HG03469 (cell line): ENCODE data around the gene PROK2.

ENCODE experiments used
- ATAC-seq: cut with Tn5 transposase; IDR thresholded peaks from one replicate; pipeline ENCODE4 v1.9.1; 2021; ENCODE audit warnings: mild to moderate bottlenecking, moderate library complexity, moderate number of reproducible peaks; ENCODE audit not compliant: unreplicated experiment

The PROK2 gene, protein sequence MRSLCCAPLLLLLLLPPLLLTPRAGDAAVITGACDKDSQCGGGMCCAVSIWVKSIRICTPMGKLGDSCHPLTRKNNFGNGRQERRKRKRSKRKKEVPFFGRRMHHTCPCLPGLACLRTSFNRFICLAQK

DNA sequence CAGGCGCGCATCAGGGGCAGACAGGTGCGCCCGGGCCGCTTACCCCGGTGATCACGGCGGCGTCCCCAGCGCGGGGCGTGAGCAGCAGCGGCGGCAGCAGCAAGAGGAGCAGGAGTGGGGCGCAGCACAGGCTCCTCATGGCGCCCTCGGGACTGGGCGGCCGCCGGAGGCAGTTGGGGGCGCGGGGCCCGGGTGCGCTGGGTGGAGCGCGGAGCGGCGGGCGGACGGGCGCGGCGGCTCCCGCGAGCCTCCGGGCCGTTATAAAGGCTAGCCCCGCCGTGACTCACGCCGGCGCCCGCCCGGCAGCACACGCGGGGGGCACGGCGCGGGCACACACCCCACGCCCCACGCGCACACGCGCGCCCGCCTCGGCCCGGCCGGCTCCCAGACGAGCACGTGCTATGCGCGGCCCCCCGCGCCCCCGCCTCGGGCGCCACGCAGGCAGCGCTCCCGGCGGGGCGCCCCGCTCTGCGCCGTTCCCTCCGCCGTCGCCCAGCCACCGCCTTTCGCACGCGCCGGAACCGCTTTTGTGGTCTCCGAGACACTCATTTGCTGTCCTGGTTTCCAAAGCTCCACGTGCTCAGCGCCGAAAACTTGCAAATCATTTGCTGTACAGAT lies at the start of gene PROK2:
Gene PROK2, minus strand, starts transcription at position 235 of the 618 bp plus-strand sequence. Its CDS starts 96 bp downstream, at position 139.
- no peak for ATAC-seq

DNA sequence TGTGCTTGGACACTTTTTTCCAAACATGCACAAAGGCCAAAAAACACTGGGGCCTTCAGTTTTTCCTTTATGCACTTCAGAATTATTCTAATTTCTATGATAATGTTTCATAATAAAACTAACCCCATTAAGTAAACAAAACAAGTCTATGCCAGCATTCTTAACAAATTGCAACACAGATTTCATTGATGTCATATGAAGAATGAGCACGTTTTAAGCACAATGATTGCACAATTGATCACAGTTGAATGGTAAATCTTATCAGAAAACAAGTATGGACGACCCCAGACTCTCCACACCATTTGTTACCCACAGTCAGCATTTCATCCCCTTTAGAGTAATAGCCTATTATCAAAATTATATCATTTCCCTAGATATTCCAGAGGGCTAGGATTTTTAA lies 46.7 kb upstream of the PROK2 start:
- ATAC-seq, result no peak

DNA sequence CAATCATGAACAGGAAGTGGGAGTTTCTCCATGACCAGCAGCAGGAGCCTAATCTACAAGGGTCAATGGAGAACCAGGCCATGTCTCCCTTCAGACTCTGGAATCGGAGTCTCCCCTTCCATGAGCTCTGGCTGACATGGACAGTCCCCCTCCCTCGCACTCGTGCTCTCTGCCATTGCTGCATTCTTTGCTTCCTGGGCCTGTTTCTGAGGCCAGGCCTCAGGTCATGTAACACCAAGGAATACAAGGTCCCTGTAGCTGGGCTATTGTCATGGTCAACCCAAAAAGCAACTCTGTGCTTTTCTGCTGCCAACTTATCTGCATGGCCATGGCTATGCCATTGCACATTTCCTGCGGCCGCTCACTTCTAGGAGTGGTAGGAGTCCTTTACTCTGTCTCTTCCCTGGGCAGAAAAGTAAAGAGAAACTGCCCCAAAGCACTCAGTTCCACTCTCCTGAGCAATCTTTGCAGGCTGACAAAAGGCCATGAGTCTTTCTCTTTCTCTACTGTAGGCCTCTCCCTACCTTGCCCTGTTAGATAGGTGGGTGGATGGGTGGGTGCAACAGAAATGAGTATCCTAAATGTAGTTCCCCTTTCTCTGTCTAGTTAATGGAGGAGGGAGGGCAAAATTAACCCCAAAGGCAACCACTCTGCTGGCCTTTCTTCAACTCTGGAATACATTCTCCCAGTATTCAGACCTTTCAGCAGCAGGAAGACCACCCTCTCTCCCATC lies 40.8 kb upstream of the PROK2 start:
- no peak for ATAC-seq

DNA sequence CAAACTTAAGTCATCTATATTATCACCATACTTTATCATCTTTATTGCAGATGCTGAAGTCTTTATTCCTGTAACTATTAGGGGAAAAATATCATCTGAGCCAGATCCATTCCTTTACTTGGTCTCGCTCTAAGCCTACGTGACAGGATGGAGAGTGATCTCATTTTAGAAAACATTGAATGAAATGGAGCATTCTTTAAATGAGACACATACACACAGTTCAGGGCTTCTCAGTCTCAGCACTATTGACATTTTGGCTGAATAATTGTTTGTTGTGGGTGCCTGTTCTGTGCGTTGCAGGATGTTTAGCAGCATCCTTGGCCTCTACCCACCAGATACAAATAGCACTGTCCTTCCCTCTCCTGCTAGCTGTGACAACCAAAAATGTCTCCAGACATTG lies 36.2 kb upstream of the PROK2 start:
- no peak for ATAC-seq

DNA sequence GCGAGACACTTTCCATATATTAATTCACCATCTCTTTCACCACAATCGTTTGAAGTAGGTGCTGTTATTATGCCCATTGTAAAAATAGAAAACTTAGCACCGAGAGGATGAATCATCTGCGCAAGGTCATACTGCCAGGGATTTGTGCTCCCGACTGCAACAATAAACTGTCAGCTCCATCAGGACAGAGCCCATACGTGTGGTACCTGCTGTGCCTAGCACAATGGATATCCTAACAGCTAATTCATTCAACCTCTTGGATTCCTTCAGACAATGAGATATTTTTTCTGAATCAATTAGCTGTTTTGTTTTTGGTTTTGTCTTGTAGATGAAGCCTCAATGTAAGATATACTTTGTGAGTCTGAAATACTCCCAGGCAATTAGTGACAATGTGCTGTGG lies 32.3 kb upstream of the PROK2 start:
- ATAC-seq, result no peak

DNA sequence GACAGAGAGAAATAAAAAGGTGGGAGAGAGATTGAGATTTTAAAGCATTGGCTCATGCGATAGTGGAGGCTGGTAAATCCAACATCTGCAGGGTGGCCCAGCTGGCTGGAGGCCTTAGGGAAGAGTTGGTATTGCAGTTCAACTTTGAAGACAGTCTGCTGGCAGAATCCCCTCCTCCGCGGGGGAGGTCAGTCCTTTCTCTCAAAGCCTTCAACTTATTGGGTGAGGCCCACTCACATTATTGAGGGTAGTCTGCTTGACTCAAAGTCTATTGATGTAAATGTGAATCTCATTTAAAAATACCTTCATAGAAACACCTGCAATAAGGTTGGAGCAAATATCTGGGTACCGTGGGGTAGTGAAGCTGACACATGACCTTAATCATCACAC lies 31.8 kb upstream of the PROK2 start:
- ATAC-seq, result no peak

DNA sequence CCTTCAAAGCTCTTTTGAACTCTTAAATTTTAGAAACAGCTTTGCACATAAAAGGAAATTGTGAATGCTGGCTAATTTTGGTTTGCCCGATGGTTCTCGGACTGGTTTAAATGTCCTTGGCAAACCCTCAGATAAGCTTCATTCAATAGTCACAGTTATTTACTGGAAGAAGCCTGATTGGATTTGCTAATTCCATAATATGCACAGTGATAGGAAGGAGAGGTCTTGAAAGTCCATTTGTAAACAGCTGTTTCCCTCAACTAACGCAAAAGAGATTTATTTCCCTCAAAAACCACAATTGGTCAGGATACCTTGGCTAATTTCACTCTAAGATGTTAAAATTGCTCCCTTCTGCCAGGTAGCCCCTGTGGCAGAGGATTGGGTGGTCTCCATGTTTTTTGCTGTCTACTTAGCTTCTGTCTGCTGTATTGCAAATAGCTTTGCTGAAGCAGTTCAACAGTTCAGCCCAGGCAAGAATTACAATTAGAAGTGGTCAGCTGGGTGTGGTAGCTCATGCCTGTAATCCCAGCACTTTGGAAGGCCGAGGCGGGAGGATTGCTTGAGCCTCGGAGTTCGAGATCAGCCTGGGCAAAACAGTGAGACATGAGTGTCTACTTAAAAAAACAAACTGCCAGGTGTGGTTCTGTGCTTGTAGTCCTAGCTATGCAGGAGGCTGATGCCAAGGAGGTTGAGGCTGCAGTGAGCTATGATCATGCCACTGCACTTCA lies 30.6 kb upstream of the PROK2 start:
- ATAC-seq, result no peak

DNA sequence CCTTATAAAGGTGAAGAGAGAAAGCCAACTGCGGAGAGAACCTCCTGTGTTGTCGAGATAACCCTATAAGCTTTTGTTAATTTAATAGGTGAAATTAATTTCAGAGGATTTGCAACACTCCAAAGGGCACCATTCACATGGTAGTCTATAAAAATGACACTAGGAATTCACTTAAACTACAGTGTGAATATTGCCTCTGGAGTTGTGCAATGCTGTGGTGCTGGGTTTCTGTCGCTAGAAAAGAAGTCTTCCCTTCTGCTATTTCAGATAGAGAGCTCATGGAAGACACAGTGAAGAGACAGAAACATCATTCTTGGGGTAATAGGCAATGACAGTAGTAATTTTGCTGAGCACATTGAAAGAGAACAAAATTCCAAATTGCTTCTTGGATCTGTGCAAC lies 28.8 kb upstream of the PROK2 start:
- no peak for ATAC-seq

DNA sequence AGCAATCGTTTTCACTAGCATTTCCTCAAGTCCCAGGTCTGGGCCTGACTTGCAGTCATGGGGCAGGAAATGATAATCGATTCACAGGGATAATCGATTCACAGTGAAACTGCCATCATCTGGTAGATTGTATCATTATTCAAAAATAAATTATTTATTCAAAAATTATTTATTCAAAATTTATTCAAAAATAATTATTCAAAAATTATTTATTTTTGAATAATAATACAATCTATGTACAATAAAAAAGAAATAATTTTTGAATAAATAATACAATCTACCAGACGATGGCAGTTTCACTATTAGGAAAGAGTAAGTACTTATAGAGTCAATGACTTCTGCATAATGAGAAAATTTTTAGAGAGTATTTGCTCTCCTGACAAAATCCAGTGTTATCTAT lies 28.1 kb upstream of the PROK2 start:
- no peak for ATAC-seq

DNA sequence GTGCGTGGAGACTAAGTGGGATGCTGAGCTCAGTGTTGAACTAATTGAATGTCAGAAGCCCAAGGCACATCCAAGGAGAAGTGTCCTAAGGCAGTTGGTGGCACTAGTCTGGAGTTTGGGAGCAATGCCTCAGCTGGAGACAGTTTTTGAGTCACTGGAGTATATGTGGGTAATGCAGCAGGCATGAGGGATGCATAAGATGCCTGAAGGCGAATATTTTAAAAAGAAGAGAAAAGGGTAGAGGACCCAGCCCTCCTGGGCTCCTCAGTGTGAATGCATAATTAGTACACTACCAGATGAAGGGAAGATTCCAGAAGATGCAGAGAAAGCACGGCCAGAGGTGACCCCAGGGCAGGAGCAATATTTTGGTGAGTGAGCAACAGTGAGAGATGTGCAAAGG lies 25.1 kb upstream of the PROK2 start:
- no peak for ATAC-seq

DNA sequence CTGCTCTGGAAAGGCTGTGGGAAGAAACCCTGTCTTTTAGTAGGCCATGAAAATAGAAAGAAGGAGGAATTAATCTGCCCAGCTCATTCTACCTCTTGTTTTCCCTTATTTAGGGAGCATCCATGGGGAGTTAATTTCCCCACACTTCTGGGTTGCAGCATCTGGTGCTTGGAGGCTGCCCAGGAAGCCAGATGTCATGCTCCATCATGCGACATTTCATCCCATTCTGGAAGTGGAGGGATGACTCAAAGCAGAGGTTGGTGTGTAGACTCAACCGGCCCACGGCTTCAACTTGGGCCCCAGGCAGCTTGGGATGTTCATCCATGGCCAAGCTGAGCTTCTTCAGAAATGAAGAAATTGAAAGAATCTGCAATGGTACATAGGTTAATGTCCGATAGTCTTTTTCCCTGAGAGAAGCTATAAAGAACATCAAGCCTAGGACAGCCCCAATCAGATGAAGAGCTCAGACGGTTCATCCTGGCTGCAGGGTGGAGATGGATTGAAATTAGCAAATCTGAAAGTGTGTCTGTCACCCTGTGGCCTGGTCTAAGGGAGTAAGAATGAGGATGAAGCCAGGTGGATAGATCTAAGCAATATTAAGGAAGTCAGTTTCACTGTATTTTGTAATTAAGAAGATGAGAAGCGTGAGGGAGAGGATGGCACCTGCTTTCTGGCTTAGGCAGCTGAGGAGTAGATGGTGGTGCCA lies 24.5 kb upstream of the PROK2 start:
- ATAC-seq, result no peak

DNA sequence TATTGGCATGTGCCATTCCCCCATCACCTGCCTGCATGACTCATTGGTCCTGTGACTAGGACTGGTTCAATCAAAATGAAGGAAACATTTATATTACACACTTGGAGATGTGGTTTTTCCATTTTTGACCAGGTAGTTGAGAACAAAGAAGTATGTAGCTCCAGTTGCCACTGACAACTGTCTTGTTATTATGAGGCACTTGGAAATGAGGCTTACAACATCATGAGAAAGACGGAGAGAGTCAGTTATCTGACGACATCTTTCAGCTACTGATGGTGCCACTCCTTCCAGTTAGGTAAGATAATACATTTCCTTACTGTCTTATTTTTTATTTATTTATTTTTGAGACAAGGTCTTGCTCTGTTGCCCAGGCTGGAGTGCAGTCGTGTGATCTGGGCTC lies 21.8 kb upstream of the PROK2 start:
- no peak for ATAC-seq

DNA sequence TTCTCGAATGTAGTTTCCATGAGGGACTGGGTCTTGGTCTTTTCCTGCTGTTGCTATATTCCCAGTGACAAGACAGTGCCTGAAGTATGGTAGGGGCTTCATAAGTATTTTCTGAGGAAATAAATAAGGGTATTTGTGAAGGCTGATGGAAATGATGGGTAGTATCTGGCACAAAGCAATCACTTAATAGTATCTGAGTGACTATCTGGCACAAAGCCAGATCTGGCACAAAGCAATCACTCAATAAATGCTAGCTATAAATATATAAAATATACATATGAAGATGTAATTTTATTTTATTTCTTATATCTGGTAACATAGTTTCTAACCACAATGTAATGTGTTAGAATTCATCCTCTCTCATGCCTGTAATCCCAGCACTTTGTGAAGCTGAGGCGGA lies 20.7 kb upstream of the PROK2 start:
- no peak for ATAC-seq

DNA sequence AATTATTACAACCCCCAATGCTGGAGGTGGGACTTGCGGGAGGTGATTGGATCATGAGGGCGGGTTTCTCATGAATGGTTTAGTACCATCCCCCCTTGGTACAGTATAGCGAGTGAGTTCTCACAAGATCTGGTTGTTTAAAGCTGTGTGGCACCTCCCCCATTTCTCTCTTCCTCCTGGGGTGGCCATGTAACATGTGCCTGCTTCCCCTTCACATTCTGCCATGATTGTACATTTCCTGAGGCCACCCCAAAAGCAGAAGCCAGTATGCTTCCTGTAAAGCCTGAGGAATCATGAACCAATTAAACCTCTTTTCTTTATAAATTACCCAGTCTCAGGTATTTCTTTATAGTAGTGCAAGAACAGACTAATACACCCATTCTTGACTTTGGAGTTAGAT lies 20.3 kb upstream of the PROK2 start:
- no peak for ATAC-seq

DNA sequence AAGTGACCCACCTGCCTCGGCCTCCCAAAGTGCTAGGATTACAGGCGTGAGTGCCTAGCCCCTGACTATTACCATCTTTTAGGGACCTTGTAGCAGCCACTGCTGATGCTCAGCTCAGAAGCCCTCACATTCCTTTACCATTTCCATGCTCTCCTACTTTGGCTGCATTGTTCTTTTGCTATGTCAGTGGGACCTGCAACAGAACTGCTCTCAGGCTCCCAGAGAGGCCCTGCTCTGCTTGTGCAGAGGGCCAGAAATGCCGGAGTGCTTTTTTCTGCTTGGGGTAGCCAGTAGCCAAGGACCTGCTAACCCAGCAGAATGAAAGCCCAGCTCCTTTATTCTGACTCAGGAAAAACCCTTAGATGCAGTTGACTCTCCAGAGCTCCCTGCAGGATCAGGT lies 18.3 kb upstream of the PROK2 start:
- ATAC-seq, result no peak

DNA sequence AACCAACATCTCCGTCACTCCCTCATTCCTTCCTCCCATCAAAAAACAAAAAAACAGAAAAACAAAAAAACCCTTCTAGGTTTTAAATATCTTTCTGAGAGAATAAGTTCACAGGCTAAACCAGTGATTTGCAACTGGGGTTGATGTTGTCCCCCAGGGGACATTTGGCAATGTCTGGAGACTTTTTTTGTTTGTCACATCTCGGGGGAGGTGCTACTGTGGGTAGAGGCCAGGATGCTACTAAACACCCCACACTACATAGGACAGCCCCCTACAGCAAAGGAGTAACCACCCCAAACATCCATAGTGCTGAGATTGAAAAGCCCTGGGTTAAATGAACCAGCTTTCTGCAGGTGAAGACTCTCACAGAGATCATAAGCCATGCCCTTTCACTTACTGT lies 17.0 kb upstream of the PROK2 start:
- no peak for ATAC-seq

DNA sequence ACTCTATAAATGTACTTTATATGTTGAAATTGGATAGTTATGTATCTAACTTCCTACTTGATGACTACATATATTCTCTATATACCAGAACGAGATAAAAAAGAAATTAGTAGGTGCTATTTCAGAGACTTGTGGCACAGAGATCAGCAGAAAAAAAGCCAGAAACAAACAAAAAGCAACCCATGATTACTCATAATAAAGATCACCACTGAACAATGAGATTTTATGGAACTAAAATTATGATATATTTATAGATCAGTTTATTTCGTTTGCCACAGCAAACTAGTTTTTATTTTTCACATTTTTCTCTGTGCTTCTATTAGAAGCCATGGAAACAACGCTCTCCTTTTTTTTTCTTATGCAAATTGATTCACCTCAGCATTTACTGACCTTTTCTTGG lies 15.1 kb upstream of the PROK2 start:
- ATAC-seq, result no peak

DNA sequence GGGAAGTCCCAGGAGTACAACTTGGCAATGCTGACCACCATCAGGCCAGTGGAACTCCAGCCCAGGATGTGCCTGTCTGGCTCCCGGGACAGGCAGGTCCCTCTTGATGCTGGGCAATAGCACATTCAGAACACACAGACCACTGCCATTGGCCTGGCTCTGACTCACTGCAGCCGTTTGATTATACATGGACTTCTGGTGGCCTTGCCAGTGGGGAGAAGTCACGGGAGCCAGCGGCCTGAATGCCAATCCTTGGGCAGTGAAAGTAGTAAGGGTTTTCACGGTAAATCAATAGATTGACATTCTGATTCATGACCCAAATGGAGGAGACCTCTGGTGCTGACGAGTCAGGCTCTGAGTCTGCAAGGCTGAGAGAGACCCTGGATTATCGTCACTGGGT lies 12.5 kb upstream of the PROK2 start:
- no peak for ATAC-seq

DNA sequence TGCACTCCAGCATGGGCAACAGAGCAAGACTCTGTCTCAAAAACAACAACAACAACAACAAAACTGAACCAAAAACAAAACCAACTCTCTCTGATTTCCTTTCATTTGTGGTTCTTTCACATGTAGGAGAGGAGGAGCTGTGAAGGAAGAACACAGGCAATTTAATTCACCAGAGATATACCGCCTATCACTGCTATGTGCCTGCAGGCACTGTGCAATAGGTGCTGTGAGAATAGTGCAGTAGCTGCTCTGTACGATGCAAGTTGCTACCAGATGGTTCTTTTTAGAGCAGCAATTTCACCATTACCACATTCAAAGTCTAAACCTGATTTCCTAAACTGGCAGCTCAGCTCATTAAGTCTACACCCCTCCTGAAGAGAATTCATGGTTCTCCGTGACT lies 11.3 kb upstream of the PROK2 start:
- no peak for ATAC-seq

DNA sequence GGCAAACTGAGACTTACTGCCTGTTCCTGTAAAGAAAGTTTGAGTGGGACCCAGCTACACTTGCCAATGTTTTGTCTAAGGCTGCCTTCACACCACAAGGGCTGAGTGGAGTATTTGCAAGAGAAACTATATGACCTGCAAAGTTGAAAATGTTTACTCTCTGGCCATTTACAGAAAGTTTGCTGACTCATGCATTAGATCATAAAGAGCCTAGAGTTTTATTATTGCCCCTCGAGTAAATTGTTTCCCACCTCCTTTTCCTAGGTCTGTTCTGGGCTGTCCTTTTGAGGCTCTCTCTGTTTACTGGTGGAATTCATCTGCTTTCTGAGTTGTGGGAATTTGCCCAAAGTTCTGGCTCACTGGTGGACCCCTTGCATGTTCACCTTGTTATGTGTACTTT lies 6.7 kb upstream of the PROK2 start:
- ATAC-seq, result no peak

DNA sequence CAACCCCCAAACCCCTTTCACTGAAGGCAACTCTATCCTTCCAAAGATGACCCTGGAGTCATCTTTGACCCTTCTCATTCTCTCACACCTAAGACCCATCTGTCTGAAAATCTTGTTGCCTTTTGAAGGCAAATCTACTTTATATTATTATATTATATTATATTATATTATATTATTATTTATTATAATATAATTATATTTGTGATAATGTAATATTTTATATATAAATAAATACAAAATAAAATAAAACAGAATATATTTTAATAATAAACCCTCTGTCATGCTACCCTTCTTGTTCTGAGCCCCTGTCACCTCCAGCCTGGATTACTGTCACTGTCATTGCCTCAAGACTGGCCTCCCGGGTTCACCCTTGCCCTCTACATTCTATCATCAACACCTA lies 5.0 kb upstream of the PROK2 start:
- ATAC-seq, result no peak
